Osteoblast (primary cell): ENCODE results near the gene PMCH. TPM values are rescaled to one million over a fixed set of nuclear protein-coding genes. Genes with fewer than 3 reads are reported as not detected.
"Not testable (repeated sequence)": the region's sequence is repeated elsewhere in the genome, so short reads cannot be mapped to it uniquely, and the experiment has no call there.

Experiments used
- DNase-seq: peaks from one replicate; pipeline ENCODE4 v3.0.0; 2011; ENCODE audit warnings: low spot score, mixed read lengths; ENCODE audit not compliant: insufficient read length; ENCODE audit errors: missing footprints
- H2AFZ ChIP-seq: 2 replicates; pipeline ENCODE4 v1.6.0; 2011; ENCODE audit warnings: mild to moderate bottlenecking, low read length
- H3K27ac ChIP-seq: 2 replicates; pipeline ENCODE4 v1.5.1; 2011; ENCODE audit warnings: mild to moderate bottlenecking, low read depth, low read length, moderate library complexity
- H3K27me3 ChIP-seq: 2 replicates; pipeline ENCODE4 v1.6.0; 2012; ENCODE audit warnings: mild to moderate bottlenecking, control low read depth, inconsistent platforms, low read length, moderate library complexity; ENCODE audit not compliant: insufficient read depth
- H3K36me3 ChIP-seq: 2 replicates; pipeline ENCODE4 v1.5.1; 2011; ENCODE audit warnings: mild to moderate bottlenecking, low read length, control low read depth, moderate library complexity; ENCODE audit not compliant: insufficient read depth
- H3K4me1 ChIP-seq: 2 replicates; pipeline ENCODE4 v1.5.1; 2011; ENCODE audit warnings: mild to moderate bottlenecking, low read length, control low read depth, moderate library complexity; ENCODE audit not compliant: insufficient read depth
- H3K4me2 ChIP-seq: 2 replicates; pipeline ENCODE4 v1.6.0; 2011; ENCODE audit warnings: mild to moderate bottlenecking, low read length; ENCODE audit not compliant: insufficient read depth
- H3K4me3 ChIP-seq: fragments of 200-600 bp; sonication (generic); 3 replicates; pipeline ENCODE4 v1.5.1; 2012; ENCODE audit warnings: mild to moderate bottlenecking, low read length, inconsistent platforms; ENCODE audit not compliant: insufficient read depth
- H3K79me2 ChIP-seq: 2 replicates; pipeline ENCODE4 v1.6.0; 2012; ENCODE audit warnings: mild to moderate bottlenecking, low read length, control low read depth, inconsistent platforms; ENCODE audit not compliant: insufficient read depth
- H3K9me3 ChIP-seq: 2 replicates; pipeline ENCODE4 v1.5.1; 2011; ENCODE audit warnings: low read depth, low read length, control low read depth
- H4K20me1 ChIP-seq: 2 replicates; pipeline ENCODE4 v1.6.0; 2012; ENCODE audit warnings: mild to moderate bottlenecking, low read length, control low read depth; ENCODE audit not compliant: insufficient read depth
- total RNA-seq: library from RNA; depleted of rRNA; stranded (reverse); fragments of >200 nt; gene quantifications from 2 replicates; pipeline ENCODE4 v1.2.3, GENCODE V29; 2012
- TF ChIP-seq, protein P1 (sequence below): IDR thresholded peaks from 2 replicates; pipeline ENCODE4 v1.5.1; 2011; ENCODE audit warnings: mild to moderate bottlenecking, low read depth, low read length, moderate library complexity; ENCODE audit errors: extremely low read depth

The PMCH gene
- total RNA-seq, 1 donor, result not detected

DNA sequence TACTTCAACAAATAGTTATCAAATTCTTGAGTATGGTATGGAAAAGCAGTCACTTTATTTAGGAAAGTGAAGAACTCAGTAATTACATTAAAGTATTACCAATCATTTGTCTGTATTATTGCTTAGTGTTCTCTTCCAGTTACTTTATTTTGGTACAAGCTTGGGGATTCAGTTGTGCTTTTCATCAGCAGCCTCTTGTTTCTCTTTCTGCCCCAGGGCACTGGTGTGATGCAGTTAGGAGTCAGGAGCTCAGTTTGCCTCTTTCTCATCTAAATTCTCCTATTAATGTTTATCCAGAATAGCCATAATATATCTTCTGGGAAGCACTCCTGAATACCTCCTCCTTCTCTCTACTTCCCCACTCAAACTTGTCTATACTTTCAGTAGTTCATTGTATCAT is 25.7 kb downstream of the PMCH start:
- peak overlapping the region; percentile 10 for H2AFZ ChIP-seq
- no peaks in the 10 kb centered on the region for H3K36me3 ChIP-seq
- no peaks in the 10 kb centered on the region for H3K9me3 ChIP-seq
- H4K20me1 ChIP-seq, result no peaks in the 10 kb centered on the region
- TF ChIP-seq, protein P1, sequence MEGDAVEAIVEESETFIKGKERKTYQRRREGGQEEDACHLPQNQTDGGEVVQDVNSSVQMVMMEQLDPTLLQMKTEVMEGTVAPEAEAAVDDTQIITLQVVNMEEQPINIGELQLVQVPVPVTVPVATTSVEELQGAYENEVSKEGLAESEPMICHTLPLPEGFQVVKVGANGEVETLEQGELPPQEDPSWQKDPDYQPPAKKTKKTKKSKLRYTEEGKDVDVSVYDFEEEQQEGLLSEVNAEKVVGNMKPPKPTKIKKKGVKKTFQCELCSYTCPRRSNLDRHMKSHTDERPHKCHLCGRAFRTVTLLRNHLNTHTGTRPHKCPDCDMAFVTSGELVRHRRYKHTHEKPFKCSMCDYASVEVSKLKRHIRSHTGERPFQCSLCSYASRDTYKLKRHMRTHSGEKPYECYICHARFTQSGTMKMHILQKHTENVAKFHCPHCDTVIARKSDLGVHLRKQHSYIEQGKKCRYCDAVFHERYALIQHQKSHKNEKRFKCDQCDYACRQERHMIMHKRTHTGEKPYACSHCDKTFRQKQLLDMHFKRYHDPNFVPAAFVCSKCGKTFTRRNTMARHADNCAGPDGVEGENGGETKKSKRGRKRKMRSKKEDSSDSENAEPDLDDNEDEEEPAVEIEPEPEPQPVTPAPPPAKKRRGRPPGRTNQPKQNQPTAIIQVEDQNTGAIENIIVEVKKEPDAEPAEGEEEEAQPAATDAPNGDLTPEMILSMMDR, result no peak
- no peak overlapping the region for H3K4me3 ChIP-seq
- peak overlapping the region; percentile 55 for H3K27ac ChIP-seq
- H3K79me2 ChIP-seq, result no peaks in the 10 kb centered on the region
- H3K4me2 ChIP-seq, result peak overlapping the region; percentile 36
- no peak for DNase-seq
- no peaks in the 10 kb centered on the region for H3K27me3 ChIP-seq
- H3K4me1 ChIP-seq, result peaks cover 15% of the 10 kb centered on the region

DNA sequence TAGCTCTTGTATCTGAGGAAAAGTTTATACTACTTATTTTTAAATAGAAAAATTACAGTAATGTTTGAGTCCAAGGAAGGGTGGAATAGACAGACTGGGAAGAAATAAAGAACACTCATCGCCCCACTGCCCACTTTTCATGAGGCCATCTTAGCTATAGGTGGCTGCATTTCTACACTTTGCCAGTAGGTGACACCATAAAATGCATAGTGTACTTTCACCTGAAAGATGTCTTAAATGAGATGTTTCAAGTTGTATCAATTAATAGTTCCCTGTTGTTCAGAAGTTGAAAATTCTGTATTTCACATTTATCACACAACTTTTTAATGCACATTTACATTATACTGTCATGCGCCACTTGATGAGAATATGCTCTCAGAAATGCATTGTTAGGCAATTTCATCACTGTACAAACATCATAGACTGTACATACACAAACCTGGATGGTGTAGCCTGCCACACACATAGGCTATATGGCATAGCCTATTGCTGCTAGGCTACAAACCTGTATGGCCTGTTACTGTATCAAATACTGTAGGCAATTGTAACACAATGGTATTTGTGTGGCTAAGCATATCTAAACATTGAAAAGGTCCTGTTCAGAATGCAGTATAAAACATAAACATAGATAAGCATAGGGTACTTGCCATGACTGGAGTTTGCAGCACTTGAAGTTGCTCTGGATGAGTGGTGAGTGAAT is 27.6 kb downstream of the PMCH start:
- no peaks in the 10 kb centered on the region for H3K36me3 ChIP-seq
- H3K9me3 ChIP-seq, result no peaks in the 10 kb centered on the region
- no peaks in the 10 kb centered on the region for H3K79me2 ChIP-seq
- H3K4me3 ChIP-seq, result no peak overlapping the region
- H3K4me1 ChIP-seq, result peaks cover 15% of the 10 kb centered on the region
- H3K27ac ChIP-seq, result peak overlapping the region; percentile 12
- H2AFZ ChIP-seq, result no peak overlapping the region
- no peak overlapping the region for H3K4me2 ChIP-seq
- H3K27me3 ChIP-seq, result no peaks in the 10 kb centered on the region
- DNase-seq, result peak; percentile 59
- TF ChIP-seq, protein P1, result peak; percentile 62
- no peaks in the 10 kb centered on the region for H4K20me1 ChIP-seq

DNA sequence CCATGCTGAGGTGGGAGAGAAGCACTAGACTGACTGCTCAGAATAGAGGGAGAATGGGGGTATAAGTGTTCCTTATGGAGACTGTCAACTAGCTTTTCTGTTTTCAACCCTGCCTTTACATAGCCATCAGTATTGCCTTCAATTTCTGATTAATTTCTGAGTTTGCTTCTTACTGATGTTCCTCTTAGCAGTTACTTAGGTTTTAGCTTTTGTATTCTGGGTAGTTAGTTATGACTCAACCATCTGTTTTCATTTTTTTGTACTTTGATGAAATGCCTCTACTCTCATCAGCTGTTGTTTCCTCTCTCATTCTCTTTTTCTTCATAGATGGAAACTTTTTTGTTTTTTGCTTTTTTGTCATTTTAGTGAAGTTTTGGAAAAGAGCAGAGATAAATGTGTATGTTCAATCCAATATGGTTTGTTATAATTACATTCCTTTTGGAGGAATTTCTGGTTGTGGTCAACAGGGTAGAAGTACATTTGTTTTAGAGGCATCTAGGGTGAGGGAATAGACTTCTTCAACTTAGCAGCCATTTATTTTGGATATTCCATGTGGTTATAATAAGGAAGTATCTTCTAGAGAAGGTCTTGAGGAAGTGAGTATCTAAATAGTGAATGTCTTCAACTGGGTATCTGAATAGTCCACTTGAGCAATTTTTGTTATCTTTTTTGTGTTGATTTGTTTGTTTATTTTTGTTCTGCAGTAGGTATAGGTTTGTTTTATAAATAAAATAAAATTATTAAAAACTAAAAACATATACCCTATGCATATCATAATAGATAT is 29.6 kb downstream of the PMCH start:
- H3K9me3 ChIP-seq, result no peaks in the 10 kb centered on the region
- no peak for DNase-seq
- H3K4me2 ChIP-seq, result no peak overlapping the region
- no peaks in the 10 kb centered on the region for H4K20me1 ChIP-seq
- H3K79me2 ChIP-seq, result no peaks in the 10 kb centered on the region
- H3K4me3 ChIP-seq, result no peak overlapping the region
- H2AFZ ChIP-seq, result peak overlapping the region; percentile 74
- H3K27me3 ChIP-seq, result no peaks in the 10 kb centered on the region
- no peaks in the 10 kb centered on the region for H3K36me3 ChIP-seq
- H3K4me1 ChIP-seq, result peaks cover 13% of the 10 kb centered on the region
- TF ChIP-seq, protein P1, result no peak
- H3K27ac ChIP-seq, result peak overlapping the region; percentile 31

DNA sequence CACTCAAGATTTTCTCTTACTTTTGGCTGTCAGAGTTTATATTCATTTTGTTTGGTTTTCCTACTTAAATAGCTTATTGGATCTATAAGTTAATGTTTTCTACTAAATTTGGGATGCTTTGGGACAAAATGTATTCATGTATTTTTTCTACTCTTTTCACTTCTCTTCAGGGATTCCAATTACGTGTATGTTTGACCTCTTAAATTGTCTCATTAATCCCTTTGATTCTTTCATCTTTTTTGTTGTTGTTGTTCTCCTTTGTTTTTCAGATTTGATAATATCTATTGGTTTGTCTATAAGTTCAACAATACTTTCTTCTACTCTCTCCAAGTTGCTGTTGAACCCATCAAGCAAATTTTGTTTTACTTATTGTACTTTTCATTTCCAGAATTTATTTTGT is 34.2 kb downstream of the PMCH start:
- no peaks in the 10 kb centered on the region for H3K4me1 ChIP-seq
- no peaks in the 10 kb centered on the region for H3K27me3 ChIP-seq
- DNase-seq, result no peak
- H3K4me2 ChIP-seq, result no peak overlapping the region
- TF ChIP-seq, protein P1, result no peak
- H3K27ac ChIP-seq, result no peak overlapping the region
- no peaks in the 10 kb centered on the region for H3K36me3 ChIP-seq
- no peaks in the 10 kb centered on the region for H4K20me1 ChIP-seq
- H2AFZ ChIP-seq, result no peak overlapping the region
- no peak overlapping the region for H3K4me3 ChIP-seq
- no peaks in the 10 kb centered on the region for H3K79me2 ChIP-seq
- no peaks in the 10 kb centered on the region for H3K9me3 ChIP-seq

DNA sequence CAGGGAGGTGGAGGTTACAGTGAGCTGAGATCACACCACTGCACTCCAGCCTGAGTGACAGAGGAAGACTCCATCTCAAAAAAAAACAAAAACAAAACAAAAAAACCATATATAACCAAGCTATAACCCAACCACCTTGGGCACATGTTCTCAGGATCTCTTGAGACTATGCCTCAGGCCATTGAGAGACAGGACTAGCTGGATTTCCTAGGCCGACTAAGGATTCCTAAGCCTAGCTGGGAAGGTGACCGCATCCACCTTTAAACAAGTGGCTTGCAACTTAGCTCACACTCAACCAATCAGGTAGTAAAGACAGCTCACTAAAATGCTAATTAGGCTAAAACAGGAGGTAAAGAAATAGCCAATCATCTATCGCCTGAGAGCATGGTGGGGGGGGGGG is 42.4 kb downstream of the PMCH start:
- H4K20me1 ChIP-seq, H2AFZ ChIP-seq, H3K4me3 ChIP-seq, H3K4me1 ChIP-seq, H3K4me2 ChIP-seq, H3K27me3 ChIP-seq, H3K79me2 ChIP-seq, H3K27ac ChIP-seq, H3K9me3 ChIP-seq, H3K36me3 ChIP-seq, DNase-seq: not testable (repeated sequence)
